Spleen (tissue), 11 donors: ENCODE data around the gene ARTN. TPM values are rescaled to one million over a fixed set of nuclear protein-coding genes. Genes with fewer than 3 reads are reported as not detected.

ENCODE experiments used
- DNase-seq: peaks from one replicate; pipeline ENCODE4 v3.0.0-alpha.2; 2020
- H3K27ac ChIP-seq, 8 donors: fragments of 200-600 bp; sonication (generic) in 7 of 8; 1 replicate in 4 of 8; 2 replicates in 4 of 8; pipeline versions ENCODE4 v1.5.0 to v1.8.0; 2016 to 2021; ENCODE audit warnings: inconsistent platforms in 4 of 8, mild to moderate bottlenecking in 4 of 8, moderate library complexity in 1 of 8
- H3K27me3 ChIP-seq, 7 donors: fragments of 200-600 bp; sonication (generic) in 6 of 7; replicated peaks in 1 of 7; 1 replicate in 4 of 7; 2 replicates in 3 of 7; pipeline versions ENCODE4 v1.5.0 to v1.8.0; 2016 to 2021; ENCODE audit warnings: inconsistent platforms in 3 of 7, mild to moderate bottlenecking in 1 of 7
- H3K36me3 ChIP-seq, 6 donors: fragments of 200-600 bp; sonication (generic) in 5 of 6; 1 replicate in 4 of 6; 2 replicates in 2 of 6; pipeline versions ENCODE4 v1.5.0 to v1.8.0; 2016 to 2021; ENCODE audit warnings: inconsistent platforms in 2 of 6
- H3K4me1 ChIP-seq, 6 donors: fragments of 200-600 bp; sonication (generic) in 5 of 6; 1 replicate in 3 of 6; 2 replicates in 3 of 6; pipeline versions ENCODE4 v1.5.0 to v1.8.0; 2016 to 2021; ENCODE audit warnings: inconsistent platforms in 3 of 6
- H3K4me3 ChIP-seq, 8 donors: fragments of 200-600 bp; sonication (generic) in 7 of 8; 1 replicate in 4 of 8; 2 replicates in 4 of 8; pipeline versions ENCODE4 v1.5.0 to v1.8.0; 2016 to 2021; ENCODE audit warnings: inconsistent platforms in 4 of 8, mild to moderate bottlenecking in 4 of 8, moderate library complexity in 2 of 8
- H3K9me3 ChIP-seq, 8 donors: fragments of 200-600 bp; sonication (generic) in 7 of 8; 1 replicate in 4 of 8; 2 replicates in 4 of 8; pipeline versions ENCODE4 v1.5.0 to v1.8.0; 2016 to 2021; ENCODE audit warnings: inconsistent platforms in 4 of 8
- CTCF ChIP-seq, 11 experiments: fragments of 200-600 bp in 7 of 11; fragments of 450-650 bp in 4 of 11; sonication (generic) in 4 of 11; IDR thresholded peaks in 8 of 11; conservative IDR thresholded peaks in 3 of 11; 1 replicate in 7 of 11; 2 replicates in 4 of 11; pipeline versions ENCODE4 v1.4.0 to v1.8.0; 2016 to 2021; ENCODE audit warnings: antibody characterized with exemption in 11 of 11, inconsistent platforms in 4 of 11, mild to moderate bottlenecking in 1 of 11
- POLR2A ChIP-seq, 3 donors: fragments of 450-650 bp; IDR thresholded peaks; one replicate each; pipeline ENCODE4 v1.5.1; 2017; ENCODE audit warnings: antibody characterized with exemption in 3 of 3, mild to moderate bottlenecking in 1 of 3
- POLR2AphosphoS5 ChIP-seq, 3 donors: sonication (generic); formaldehyde crosslinking; IDR thresholded peaks; one replicate each; pipeline ENCODE4 v1.5.1; 2017; ENCODE audit warnings: antibody characterized with exemption in 3 of 3
- WGBS, 5 donors: extraction: QIAGEN DNeasy Blood & Tissue Kit in 3 of 5; methylation state at CpG; one replicate each; pipeline versions ENCODE4 v1.1.5 to v1.1.7; 2013 to 2018; 5-methylcytosine and 5-hydroxymethylcytosine counted together
- intact Hi-C: fragments of 100-400 bp; cut with DNase I; formaldehyde crosslinking; loops from one replicate; pipeline ENCODE4 v1.15.0; 2023; ENCODE audit warnings: low total_unique reads
- polyA plus RNA-seq, 3 donors: library from polyadenylated mRNA; stranded (reverse); fragments of 200-250 nt; gene quantifications; one replicate each; pipeline ENCODE4 v1.2.1, GENCODE V29; 2013
- total RNA-seq, 7 donors: library from RNA; depleted of rRNA in 3 of 7; stranded (reverse); fragments of >200 nt in 3 of 7; fragmentation: NEBNext Ultra II Directional in 4 of 7; extraction: Animal tissue kit (Norgen Biotek cat#: 25700) in 4 of 7; gene quantifications; one replicate each; pipeline versions ENCODE4 v1.1.0 to v1.2.1, GENCODE V29; 2016 to 2021
- donor health status: healthy with polysubstance abuse.
- donor health status: DM: no; HTN: no; CAD: no; lungs with moderate emphysema.
- donor health status: DM: no; HTN: no; CAD: no.
- donor health status: Bipolar disorder and iron deficiency.
- donor health status: healthy.
- donor health status: DM: no; HTN: no; CAD: no.
- donor health status: DM: yes; HTN: yes; CAD: no.

Gene ARTN
- total and polyA plus RNA-seq, 10 donors: 0.35 to 2.1 (median 0.72) TPM; not detected in 4

DNA sequence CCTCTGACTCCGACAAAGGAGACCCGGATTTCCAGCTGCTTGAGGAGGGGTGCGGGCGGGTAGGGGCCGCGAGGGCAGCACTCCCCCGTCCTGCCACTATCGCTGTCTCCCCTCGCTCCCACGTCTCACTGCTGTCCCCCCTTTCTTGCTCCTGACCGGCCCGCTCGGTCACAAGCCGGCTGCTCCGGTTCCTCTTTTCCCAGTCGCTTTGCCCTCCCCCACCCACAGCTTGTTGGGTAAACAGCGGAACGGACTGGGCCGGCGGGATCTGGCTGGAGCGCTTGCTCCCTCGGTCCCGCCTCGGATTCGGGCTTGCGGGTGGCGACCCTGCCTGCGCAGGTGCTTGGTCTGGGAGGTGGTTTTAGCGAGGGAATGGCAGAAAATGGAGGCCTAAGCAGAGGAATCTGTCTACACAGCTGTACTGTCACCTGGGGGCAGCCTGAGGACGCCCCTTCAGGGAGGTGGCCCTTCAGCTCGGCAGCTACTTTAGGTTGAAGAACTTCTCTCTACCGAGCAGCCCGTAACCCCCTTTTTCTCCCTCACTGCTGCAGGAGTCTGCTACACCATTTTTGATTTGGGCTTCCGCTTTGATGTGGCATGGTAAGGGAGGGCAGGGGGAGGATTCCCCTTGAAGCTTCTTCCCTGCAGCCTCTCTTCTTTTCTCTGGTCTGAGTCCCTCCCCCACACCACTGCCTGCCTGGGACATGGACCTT, 41.8 kb downstream of the ARTN start:
- intact Hi-C loops: no loop called here
- Histone ChIP-seq H3K4me3 (peak overlapping the region; percentile 77 to 95 (median 88)), H3K36me3 (peaks cover 0 to 53% (median 28%) of the 10 kb centered on the region in 6 donors), H3K9me3 (no peaks in the 10 kb centered on the region), H3K27me3 (peaks cover 0 to 6% (median 0%) of the 10 kb centered on the region in 7 donors), H3K4me1 (peaks cover 38 to 77% (median 66%) of the 10 kb centered on the region in 6 donors), H3K27ac (peak overlapping the region; percentile 91 to 100 (median 97))
- WGBS, 5 donors: 0 to 3% (median 1%) methylated on average over 31 to 34 of the region's 34 CpGs
- peak; percentile 95 for DNase-seq
- no peak for TF ChIP-seq CTCF (IDR thresholded peaks at IDR 0.05 in 8 of 11, conservative IDR thresholded peaks at IDR 0.05 in 3 of 11)
- no peak for TF ChIP-seq POLR2AphosphoS5 (IDR thresholded peaks at IDR 0.05)
- TF ChIP-seq POLR2A (IDR thresholded peaks at IDR 0.05): no peak

DNA sequence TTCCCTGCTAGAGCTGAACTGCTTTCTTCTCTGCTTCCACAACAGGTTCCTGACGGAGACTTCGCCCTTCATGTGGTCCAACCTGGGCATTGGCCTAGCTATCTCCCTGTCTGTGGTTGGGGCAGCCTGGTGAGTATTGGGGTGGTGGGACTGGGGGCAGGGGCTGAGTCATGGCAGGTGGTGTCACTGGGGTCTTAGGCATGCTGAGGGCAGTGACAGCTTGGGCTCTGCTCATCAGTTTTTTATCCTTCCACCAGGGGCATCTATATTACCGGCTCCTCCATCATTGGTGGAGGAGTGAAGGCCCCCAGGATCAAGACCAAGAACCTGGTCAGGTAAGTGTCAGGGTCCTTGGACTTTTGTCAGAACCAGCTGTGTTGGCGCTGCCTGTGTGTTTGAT, 42.4 kb downstream of the ARTN start:
- peaks cover 0 to 6% (median 0%) of the 10 kb centered on the region in 7 donors for H3K27me3 ChIP-seq
- peak overlapping the region in 7 of 8 donors; percentile 95 to 100 (median 97) for H3K27ac ChIP-seq
- peaks cover 31 to 77% (median 63%) of the 10 kb centered on the region in 6 donors for H3K4me1 ChIP-seq
- H3K36me3 ChIP-seq: peaks cover 0 to 51% (median 28%) of the 10 kb centered on the region in 6 donors
- H3K9me3 ChIP-seq: no peaks in the 10 kb centered on the region
- no peak for DNase-seq
- intact Hi-C loops: no loop called here
- 76 to 90% (median 83%) methylated on average over 4 of the region's 4 CpGs for WGBS, 5 donors
- TF ChIP-seq POLR2AphosphoS5 (IDR thresholded peaks at IDR 0.05) (no peak), CTCF (IDR thresholded peaks at IDR 0.05 in 8 of 11, conservative IDR thresholded peaks at IDR 0.05 in 3 of 11) (no peak), POLR2A (IDR thresholded peaks at IDR 0.05) (no peak)
- peak overlapping the region in 7 of 8 donors; percentile 77 to 94 (median 87) for H3K4me3 ChIP-seq

GRCh38 chr1:43976890-43977289, 43.3 kb downstream of the ARTN start:
- H3K4me1 ChIP-seq: peaks cover 31 to 74% (median 61%) of the 10 kb centered on the region in 6 donors
- no peak overlapping the region for H3K27ac ChIP-seq
- TF ChIP-seq CTCF (IDR thresholded peaks at IDR 0.05 in 8 of 11, conservative IDR thresholded peaks at IDR 0.05 in 3 of 11) (no peak), POLR2A (IDR thresholded peaks at IDR 0.05) (no peak), POLR2AphosphoS5 (IDR thresholded peaks at IDR 0.05) (no peak)
- WGBS, 5 donors: 92 to 96% (median 93%) methylated on average over 8 of the region's 8 CpGs
- peak; percentile 72 for DNase-seq
- no peaks in the 10 kb centered on the region for H3K9me3 ChIP-seq
- peaks cover 0 to 6% (median 0%) of the 10 kb centered on the region in 7 donors for H3K27me3 ChIP-seq
- H3K36me3 ChIP-seq: peaks cover 0 to 42% (median 26%) of the 10 kb centered on the region in 6 donors
- intact Hi-C loops: no loop called here
- H3K4me3 ChIP-seq: peak overlapping the region in 2 of 8 donors; percentile 77 to 87
